Spinal cord (tissue), 4 donors: Measurements from ENCODE around the gene ADAM8. TPM values are rescaled to one million over a fixed set of nuclear protein-coding genes. Genes with fewer than 3 reads are reported as not detected.

Experiments used
- polyA plus RNA-seq, 2 donors: library from polyadenylated mRNA; unstranded; fragments of 120-200 nt; gene quantifications; one replicate each; pipeline ENCODE4 v1.2.1, GENCODE V29; 2013; ENCODE audit not compliant: insufficient read length in 2 of 2
- total RNA-seq, 2 donors: library from RNA; depleted of rRNA in 1 of 2; stranded (reverse); fragments of 120-200 nt in 1 of 2; fragments of >200 nt in 1 of 2; gene quantifications; one replicate each; pipeline versions ENCODE4 v1.2.3 to v1.2.4, GENCODE V29; 2013 to 2014

The ADAM8 gene
- total and polyA plus RNA-seq, 4 donors = 1.7 to 4.9 (median 3.5) TPM

Other genes with a start within 250 kb of the ADAM8 start
- 1 to 10 TPM; 3.4 to 5.5 TPM for gene ADGRA1, start 188.9 kb downstream of the ADAM8 start, total RNA-seq
- 10 to 100 TPM; 26.6 to 31.1 TPM for gene ADGRA1, start 188.9 kb downstream of the ADAM8 start, polyA plus RNA-seq
- 10 to 100 TPM in 1 of 2 donors, 1 to 10 TPM in 1; 8.3 to 14.3 TPM for gene KNDC1, start 116.6 kb downstream of the ADAM8 start, total RNA-seq
- gene KNDC1, start 116.6 kb downstream of the ADAM8 start, polyA plus RNA-seq = 10 to 100 TPM; 32.8 to 35.8 TPM
- gene UTF1, start 46.7 kb downstream of the ADAM8 start, total RNA-seq = not detected
- gene UTF1, start 46.7 kb downstream of the ADAM8 start, polyA plus RNA-seq = not detected
- gene VENTX, start 39.0 kb downstream of the ADAM8 start, total RNA-seq = under 1 TPM in 1 of 2 donors, not detected in 1; 0.06 TPM
- gene VENTX, start 39.0 kb downstream of the ADAM8 start, polyA plus RNA-seq = under 1 TPM; 0.14 to 0.24 TPM
- 10 to 100 TPM; 35.0 to 45.9 TPM for gene TUBGCP2, start 32.0 kb upstream of the ADAM8 start, total RNA-seq
- 10 to 100 TPM; 70.4 to 81.4 TPM for gene TUBGCP2, start 32.0 kb upstream of the ADAM8 start, polyA plus RNA-seq
- gene ZNF511, start 32.0 kb upstream of the ADAM8 start, total RNA-seq = 10 to 100 TPM in 1 of 2 donors, 1 to 10 TPM in 1; 9.4 to 21.5 TPM
- 10 to 100 TPM; 22.6 to 25.8 TPM for gene ZNF511, start 32.0 kb upstream of the ADAM8 start, polyA plus RNA-seq
- 10 to 100 TPM; 15.9 to 24.9 TPM for gene CALY, start 60.0 kb upstream of the ADAM8 start, total RNA-seq
- gene CALY, start 60.0 kb upstream of the ADAM8 start, polyA plus RNA-seq = 100 to 1,000 TPM; 230 to 251 TPM
- 10 to 100 TPM in 1 of 2 donors, not detected in 1; 16.5 TPM for gene PRAP1, start 70.5 kb upstream of the ADAM8 start, total RNA-seq
- under 1 TPM; 0.44 to 0.57 TPM for gene PRAP1, start 70.5 kb upstream of the ADAM8 start, polyA plus RNA-seq
- gene FUOM, start 81.2 kb upstream of the ADAM8 start, total RNA-seq = 10 to 100 TPM in 1 of 2 donors, 1 to 10 TPM in 1; 3.4 to 22.6 TPM
- 1 to 10 TPM; 7.8 to 7.9 TPM for gene FUOM, start 81.2 kb upstream of the ADAM8 start, polyA plus RNA-seq
- gene ECHS1, start 96.5 kb upstream of the ADAM8 start, total RNA-seq = 10 to 100 TPM; 52.1 to 94.0 TPM
- gene ECHS1, start 96.5 kb upstream of the ADAM8 start, polyA plus RNA-seq = 100 to 1,000 TPM; 107 to 115 TPM
- 1 to 10 TPM; 6.4 to 8.1 TPM for gene PAOX, start 102.4 kb upstream of the ADAM8 start, total RNA-seq
- gene PAOX, start 102.4 kb upstream of the ADAM8 start, polyA plus RNA-seq = 10 to 100 TPM; 11.5 to 13.4 TPM
- gene MTG1, start 117.3 kb upstream of the ADAM8 start, total RNA-seq = 10 to 100 TPM; 23.4 to 35.1 TPM
- 10 to 100 TPM; 50.4 to 91.2 TPM for gene MTG1, start 117.3 kb upstream of the ADAM8 start, polyA plus RNA-seq
- 1 to 10 TPM; 4.8 to 6.1 TPM for gene SPRN, start 147.8 kb upstream of the ADAM8 start, total RNA-seq
- gene SPRN, start 147.8 kb upstream of the ADAM8 start, polyA plus RNA-seq = 10 to 100 TPM; 38.9 to 42.5 TPM
- 1 to 10 TPM; 1.7 to 2.9 TPM for gene SCART1, start 177.1 kb upstream of the ADAM8 start, total RNA-seq
- gene SCART1, start 177.1 kb upstream of the ADAM8 start, polyA plus RNA-seq = 1 to 10 TPM; 1.9 to 2.7 TPM